SU-DHL-6 (cell line): ENCODE results near the gene SLFN12.
"Not testable (repeated sequence)": the region's sequence is repeated elsewhere in the genome, so short reads cannot be mapped to it uniquely, and the experiment has no call there.

Source experiments
- H2AFZ ChIP-seq: fragments of 200-600 bp; sonication (generic); 2 replicates; pipeline ENCODE4 v1.6.1; 2014; ENCODE audit warnings: low read depth, mild to moderate bottlenecking, moderate library complexity, mixed read lengths, antibody characterized with exemption, low read length; ENCODE audit not compliant: severe bottlenecking
- H3F3A ChIP-seq: fragments of 200-600 bp; shearing (Covaris generic); 2 replicates; pipeline ENCODE4 v1.6.0; 2016; ENCODE audit warnings: antibody characterized with exemption, mild to moderate bottlenecking; ENCODE audit not compliant: insufficient read depth
- H3K27ac ChIP-seq: fragments of 200-600 bp; sonication (generic); 2 replicates; pipeline ENCODE4 v1.5.1; 2016; ENCODE audit warnings: low read depth, mild to moderate bottlenecking, low read length, moderate library complexity, mixed read lengths
- H3K27me3 ChIP-seq: fragments of 200-600 bp; sonication (generic), shearing (Covaris generic); 2 replicates; pipeline ENCODE4 v1.6.0; 2014; ENCODE audit warnings: mild to moderate bottlenecking, low read length
- H3K36me3 ChIP-seq: fragments of 200-600 bp; sonication (generic); 2 replicates; pipeline ENCODE4 v1.6.1; 2014; ENCODE audit warnings: mild to moderate bottlenecking, low read length, mixed read lengths
- H3K4me2 ChIP-seq: fragments of 300-600, 200-600 bp; shearing (Covaris generic), sonication (generic); 2 replicates; pipeline ENCODE4 v1.6.0; 2014; ENCODE audit warnings: low read length, low read depth, mild to moderate bottlenecking; ENCODE audit not compliant: poor library complexity, severe bottlenecking
- H3K4me3 ChIP-seq: fragments of 200-600 bp; sonication (generic); 2 replicates; pipeline ENCODE4 v1.5.1; 2014; ENCODE audit warnings: antibody characterized with exemption, low read length, mild to moderate bottlenecking, mixed read lengths; ENCODE audit not compliant: insufficient read depth, poor library complexity, severe bottlenecking
- H3K79me2 ChIP-seq: fragments of 200-600 bp; sonication (generic); 2 replicates; pipeline ENCODE4 v1.6.1; 2014; ENCODE audit warnings: mild to moderate bottlenecking, low read length, moderate library complexity; ENCODE audit not compliant: insufficient read depth
- H3K9ac ChIP-seq: fragments of 200-600 bp; sonication (generic); 2 replicates; pipeline ENCODE4 v1.7.0; 2014; ENCODE audit warnings: mild to moderate bottlenecking, low read length
- H3K9me2 ChIP-seq: fragments of 200-600 bp; sonication (generic); replicated peaks from 2 replicates; pipeline ENCODE4 v1.6.1; 2014; ENCODE audit warnings: low read length; ENCODE audit not compliant: insufficient read depth
- H3K9me3 ChIP-seq: fragments of 200-600 bp; sonication (generic); 2 replicates; pipeline ENCODE4 v1.6.1; 2014; ENCODE audit warnings: low read length, mixed read lengths; ENCODE audit not compliant: insufficient read depth
- H4K20me1 ChIP-seq: fragments of 200-600 bp; sonication (generic); 2 replicates; pipeline ENCODE4 v1.6.1; 2014; ENCODE audit warnings: low read depth, mild to moderate bottlenecking, antibody characterized with exemption, low read length, moderate library complexity, mixed read lengths
- EZH2phosphoT487 ChIP-seq: fragments of 200-600 bp; sonication (generic), shearing (Covaris generic); conservative IDR thresholded peaks from 2 replicates; pipeline ENCODE4 v1.6.1; 2018; ENCODE audit warnings: mild to moderate bottlenecking, antibody characterized with exemption, low read length, moderate library complexity, mixed read lengths
- TF ChIP-seq, protein P1 (sequence below): fragments of 200-600 bp; sonication (generic); IDR thresholded peaks from one replicate; pipeline ENCODE4 v1.5.1; 2017; ENCODE audit warnings: antibody characterized with exemption, mild to moderate bottlenecking, low read length, moderate library complexity; ENCODE audit not compliant: insufficient read depth, poor library complexity, severe bottlenecking

Gene SLFN12

GRCh38 chr17:35423761-35424160 lies 8.5 kb downstream of the SLFN12 start:
- Histone ChIP-seq H3F3A (no peaks in the 10 kb centered on the region), H3K27me3 (no peaks in the 10 kb centered on the region), H2AFZ (no peak overlapping the region), H3K4me3 (no peak overlapping the region), H3K9ac (no peak overlapping the region), H3K4me2 (no peak overlapping the region), H3K9me2 (no peaks in the 10 kb centered on the region), H3K27ac (no peak overlapping the region), H3K79me2 (no peaks in the 10 kb centered on the region), H4K20me1 (no peaks in the 10 kb centered on the region), H3K9me3 (no peaks in the 10 kb centered on the region), H3K36me3 (no peaks in the 10 kb centered on the region)
- no peak for TF ChIP-seq EZH2phosphoT487
- TF ChIP-seq, protein P1, sequence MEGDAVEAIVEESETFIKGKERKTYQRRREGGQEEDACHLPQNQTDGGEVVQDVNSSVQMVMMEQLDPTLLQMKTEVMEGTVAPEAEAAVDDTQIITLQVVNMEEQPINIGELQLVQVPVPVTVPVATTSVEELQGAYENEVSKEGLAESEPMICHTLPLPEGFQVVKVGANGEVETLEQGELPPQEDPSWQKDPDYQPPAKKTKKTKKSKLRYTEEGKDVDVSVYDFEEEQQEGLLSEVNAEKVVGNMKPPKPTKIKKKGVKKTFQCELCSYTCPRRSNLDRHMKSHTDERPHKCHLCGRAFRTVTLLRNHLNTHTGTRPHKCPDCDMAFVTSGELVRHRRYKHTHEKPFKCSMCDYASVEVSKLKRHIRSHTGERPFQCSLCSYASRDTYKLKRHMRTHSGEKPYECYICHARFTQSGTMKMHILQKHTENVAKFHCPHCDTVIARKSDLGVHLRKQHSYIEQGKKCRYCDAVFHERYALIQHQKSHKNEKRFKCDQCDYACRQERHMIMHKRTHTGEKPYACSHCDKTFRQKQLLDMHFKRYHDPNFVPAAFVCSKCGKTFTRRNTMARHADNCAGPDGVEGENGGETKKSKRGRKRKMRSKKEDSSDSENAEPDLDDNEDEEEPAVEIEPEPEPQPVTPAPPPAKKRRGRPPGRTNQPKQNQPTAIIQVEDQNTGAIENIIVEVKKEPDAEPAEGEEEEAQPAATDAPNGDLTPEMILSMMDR, result no peak

- H3F3A ChIP-seq, H3K36me3 ChIP-seq, H3K9me2 ChIP-seq, H3K9me3 ChIP-seq, H3K27ac ChIP-seq, H3K79me2 ChIP-seq, H3K4me3 ChIP-seq, H3K27me3 ChIP-seq, H3K9ac ChIP-seq, H4K20me1 ChIP-seq, H3K4me2 ChIP-seq, H2AFZ ChIP-seq: not testable (repeated sequence)
Observed at GRCh38 chr17:35421069-35421468, 11.2 kb downstream of the SLFN12 start.

GRCh38 chr17:35416659-35417058 lies 15.6 kb downstream of the SLFN12 start:
- TF ChIP-seq EZH2phosphoT487, result no peak
- TF ChIP-seq, protein P1, result no peak
- no peak overlapping the region for H3K4me2 ChIP-seq

DNA sequence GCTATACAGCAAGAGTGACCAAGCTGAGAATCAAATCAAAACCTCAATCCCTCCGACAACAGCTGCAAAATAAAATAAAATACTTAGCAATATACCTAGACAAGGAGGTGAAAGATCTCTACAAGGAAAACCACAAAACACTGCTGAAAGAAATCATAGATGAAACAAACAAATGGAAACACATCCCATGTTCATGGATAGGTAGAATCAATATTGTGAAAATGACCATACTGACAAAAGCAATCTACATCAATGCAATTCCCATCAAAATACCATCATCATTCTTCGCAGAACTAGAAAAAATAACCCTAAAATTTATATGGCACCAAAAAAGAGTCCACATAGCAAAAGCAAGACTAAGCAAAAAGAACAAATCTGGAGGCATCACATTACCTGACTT lies 17.6 kb downstream of the SLFN12 start:
- H3K36me3 ChIP-seq, result not testable (repeated sequence)

More at GRCh38 chr17:35416659-35417058, 15.6 kb downstream of the SLFN12 start:
- Histone ChIP-seq H3K4me3 (no peak overlapping the region), H3F3A (no peaks in the 10 kb centered on the region), H3K27ac (no peak overlapping the region), H3K36me3 (no peaks in the 10 kb centered on the region), H3K9me3 (no peaks in the 10 kb centered on the region), H2AFZ (no peak overlapping the region), H3K79me2 (no peaks in the 10 kb centered on the region), H4K20me1 (no peaks in the 10 kb centered on the region), H3K27me3 (no peaks in the 10 kb centered on the region), H3K9me2 (no peaks in the 10 kb centered on the region; the same call in 1 of the 2 replicates), H3K9ac (no peak overlapping the region)

More for the DNA sequence above, 17.6 kb downstream of the SLFN12 start:
- H3K4me2 ChIP-seq, H3K27me3 ChIP-seq, H3K9ac ChIP-seq, H3K9me3 ChIP-seq, H3F3A ChIP-seq, H3K27ac ChIP-seq, H3K79me2 ChIP-seq, H2AFZ ChIP-seq, H4K20me1 ChIP-seq, H3K9me2 ChIP-seq, H3K4me3 ChIP-seq: not testable (repeated sequence)
